ENCODE data around the gene N4BP2L2.

Gene N4BP2L2

DNA sequence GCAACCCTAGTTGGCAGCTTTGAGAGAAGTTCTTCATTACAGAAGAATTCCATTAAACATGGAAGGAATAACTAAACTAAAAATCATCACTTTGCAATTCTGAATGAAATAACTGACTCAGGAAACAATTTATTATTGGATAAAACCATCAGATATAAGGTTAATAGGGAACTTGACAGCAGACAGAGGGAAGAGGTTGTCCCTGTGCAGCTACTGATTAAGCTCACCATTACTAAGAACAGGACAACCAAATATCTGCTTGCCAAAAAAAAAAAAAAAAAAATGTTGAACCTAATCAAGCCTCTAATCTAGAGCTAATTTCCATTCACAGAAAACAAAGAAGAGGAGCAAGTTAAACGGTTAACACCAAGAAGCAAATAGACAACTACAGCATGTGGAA is 12.8 kb downstream of the N4BP2L2 start:
- ATAC-seq = no peak
- TF ChIP-seq ZNF8 (CRISPR knock-in tag; IDR thresholded peaks at IDR 0.05) (no peak), BACH2 (CRISPR knock-in tag; IDR thresholded peaks at IDR 0.05; ENCODE audit: borderline replicate concordance) (no peak), ISL1 (CRISPR knock-in tag; IDR thresholded peaks at IDR 0.05) (no peak), TCF4 (CRISPR knock-in tag; IDR thresholded peaks at IDR 0.05; ENCODE audit: borderline replicate concordance) (no peak), OSR1 (CRISPR knock-in tag; IDR thresholded peaks at IDR 0.05) (no peak), ARNTL (CRISPR knock-in tag; IDR thresholded peaks at IDR 0.05; ENCODE audit: borderline replicate concordance, low read depth) (no peak), ZNF70 (CRISPR knock-in tag; IDR thresholded peaks at IDR 0.05) (no peak), CSDC2 (CRISPR knock-in tag; IDR thresholded peaks at IDR 0.05) (no peak), RARB (CRISPR knock-in tag; IDR thresholded peaks at IDR 0.05) (no peak), ZFP3 (CRISPR knock-in tag; IDR thresholded peaks at IDR 0.05) (no peak), PATZ1 (CRISPR knock-in tag; IDR thresholded peaks at IDR 0.05; ENCODE audit: borderline replicate concordance) (no peak), PPARA (CRISPR knock-in tag; IDR thresholded peaks at IDR 0.05; ENCODE audit: borderline replicate concordance) (no peak)
- TF ChIP-seq, protein P1, sequence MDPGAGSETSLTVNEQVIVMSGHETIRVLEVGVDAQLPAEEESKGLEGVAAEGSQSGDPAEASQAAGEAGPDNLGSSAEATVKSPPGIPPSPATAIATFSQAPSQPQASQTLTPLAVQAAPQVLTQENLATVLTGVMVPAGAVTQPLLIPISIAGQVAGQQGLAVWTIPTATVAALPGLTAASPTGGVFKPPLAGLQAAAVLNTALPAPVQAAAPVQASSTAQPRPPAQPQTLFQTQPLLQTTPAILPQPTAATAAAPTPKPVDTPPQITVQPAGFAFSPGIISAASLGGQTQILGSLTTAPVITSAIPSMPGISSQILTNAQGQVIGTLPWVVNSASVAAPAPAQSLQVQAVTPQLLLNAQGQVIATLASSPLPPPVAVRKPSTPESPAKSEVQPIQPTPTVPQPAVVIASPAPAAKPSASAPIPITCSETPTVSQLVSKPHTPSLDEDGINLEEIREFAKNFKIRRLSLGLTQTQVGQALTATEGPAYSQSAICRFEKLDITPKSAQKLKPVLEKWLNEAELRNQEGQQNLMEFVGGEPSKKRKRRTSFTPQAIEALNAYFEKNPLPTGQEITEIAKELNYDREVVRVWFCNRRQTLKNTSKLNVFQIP (CRISPR knock-in tag; IDR thresholded peaks at IDR 0.05; ENCODE audit: borderline replicate concordance, low read depth) = no peak
- TF ChIP-seq, protein P2, sequence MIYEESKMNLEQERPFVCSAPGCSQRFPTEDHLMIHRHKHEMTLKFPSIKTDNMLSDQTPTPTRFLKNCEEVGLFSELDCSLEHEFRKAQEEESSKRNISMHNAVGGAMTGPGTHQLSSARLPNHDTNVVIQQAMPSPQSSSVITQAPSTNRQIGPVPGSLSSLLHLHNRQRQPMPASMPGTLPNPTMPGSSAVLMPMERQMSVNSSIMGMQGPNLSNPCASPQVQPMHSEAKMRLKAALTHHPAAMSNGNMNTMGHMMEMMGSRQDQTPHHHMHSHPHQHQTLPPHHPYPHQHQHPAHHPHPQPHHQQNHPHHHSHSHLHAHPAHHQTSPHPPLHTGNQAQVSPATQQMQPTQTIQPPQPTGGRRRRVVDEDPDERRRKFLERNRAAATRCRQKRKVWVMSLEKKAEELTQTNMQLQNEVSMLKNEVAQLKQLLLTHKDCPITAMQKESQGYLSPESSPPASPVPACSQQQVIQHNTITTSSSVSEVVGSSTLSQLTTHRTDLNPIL (CRISPR knock-in tag; IDR thresholded peaks at IDR 0.05; ENCODE audit: low read depth) = no peak

- ATAC-seq = no peak
- TF ChIP-seq ZFP30 (CRISPR knock-in tag; IDR thresholded peaks at IDR 0.05) = no peak
- TF ChIP-seq ZFP3 (CRISPR knock-in tag; IDR thresholded peaks at IDR 0.05) = no peak
- TF ChIP-seq OSR1 (CRISPR knock-in tag; IDR thresholded peaks at IDR 0.05) = no peak
- TF ChIP-seq PATZ1 (CRISPR knock-in tag; IDR thresholded peaks at IDR 0.05; ENCODE audit: borderline replicate concordance) = no peak
- TF ChIP-seq, protein P3, sequence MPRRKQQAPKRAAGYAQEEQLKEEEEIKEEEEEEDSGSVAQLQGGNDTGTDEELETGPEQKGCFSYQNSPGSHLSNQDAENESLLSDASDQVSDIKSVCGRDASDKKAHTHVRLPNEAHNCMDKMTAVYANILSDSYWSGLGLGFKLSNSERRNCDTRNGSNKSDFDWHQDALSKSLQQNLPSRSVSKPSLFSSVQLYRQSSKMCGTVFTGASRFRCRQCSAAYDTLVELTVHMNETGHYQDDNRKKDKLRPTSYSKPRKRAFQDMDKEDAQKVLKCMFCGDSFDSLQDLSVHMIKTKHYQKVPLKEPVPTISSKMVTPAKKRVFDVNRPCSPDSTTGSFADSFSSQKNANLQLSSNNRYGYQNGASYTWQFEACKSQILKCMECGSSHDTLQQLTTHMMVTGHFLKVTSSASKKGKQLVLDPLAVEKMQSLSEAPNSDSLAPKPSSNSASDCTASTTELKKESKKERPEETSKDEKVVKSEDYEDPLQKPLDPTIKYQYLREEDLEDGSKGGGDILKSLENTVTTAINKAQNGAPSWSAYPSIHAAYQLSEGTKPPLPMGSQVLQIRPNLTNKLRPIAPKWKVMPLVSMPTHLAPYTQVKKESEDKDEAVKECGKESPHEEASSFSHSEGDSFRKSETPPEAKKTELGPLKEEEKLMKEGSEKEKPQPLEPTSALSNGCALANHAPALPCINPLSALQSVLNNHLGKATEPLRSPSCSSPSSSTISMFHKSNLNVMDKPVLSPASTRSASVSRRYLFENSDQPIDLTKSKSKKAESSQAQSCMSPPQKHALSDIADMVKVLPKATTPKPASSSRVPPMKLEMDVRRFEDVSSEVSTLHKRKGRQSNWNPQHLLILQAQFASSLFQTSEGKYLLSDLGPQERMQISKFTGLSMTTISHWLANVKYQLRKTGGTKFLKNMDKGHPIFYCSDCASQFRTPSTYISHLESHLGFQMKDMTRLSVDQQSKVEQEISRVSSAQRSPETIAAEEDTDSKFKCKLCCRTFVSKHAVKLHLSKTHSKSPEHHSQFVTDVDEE (CRISPR knock-in tag; IDR thresholded peaks at IDR 0.05) = no peak
- no peak for TF ChIP-seq ZC3H10 (CRISPR knock-in tag; IDR thresholded peaks at IDR 0.05)
- no peak for TF ChIP-seq PPARA (CRISPR knock-in tag; IDR thresholded peaks at IDR 0.05; ENCODE audit: borderline replicate concordance)
- TF ChIP-seq RARB (CRISPR knock-in tag; IDR thresholded peaks at IDR 0.05) = no peak
- no peak for TF ChIP-seq ZNF70 (CRISPR knock-in tag; IDR thresholded peaks at IDR 0.05)
- TF ChIP-seq ZNF565 (CRISPR knock-in tag; conservative IDR thresholded peaks at IDR 0.05; ENCODE audit: low read depth) = no peak
- TF ChIP-seq ISL1 (CRISPR knock-in tag; IDR thresholded peaks at IDR 0.05) = no peak
- TF ChIP-seq, protein P1 (CRISPR knock-in tag; IDR thresholded peaks at IDR 0.05; ENCODE audit: borderline replicate concordance, low read depth) = no peak
- TF ChIP-seq TOX (CRISPR knock-in tag; IDR thresholded peaks at IDR 0.05; ENCODE audit: borderline replicate concordance) = no peak
- TF ChIP-seq, protein P4, sequence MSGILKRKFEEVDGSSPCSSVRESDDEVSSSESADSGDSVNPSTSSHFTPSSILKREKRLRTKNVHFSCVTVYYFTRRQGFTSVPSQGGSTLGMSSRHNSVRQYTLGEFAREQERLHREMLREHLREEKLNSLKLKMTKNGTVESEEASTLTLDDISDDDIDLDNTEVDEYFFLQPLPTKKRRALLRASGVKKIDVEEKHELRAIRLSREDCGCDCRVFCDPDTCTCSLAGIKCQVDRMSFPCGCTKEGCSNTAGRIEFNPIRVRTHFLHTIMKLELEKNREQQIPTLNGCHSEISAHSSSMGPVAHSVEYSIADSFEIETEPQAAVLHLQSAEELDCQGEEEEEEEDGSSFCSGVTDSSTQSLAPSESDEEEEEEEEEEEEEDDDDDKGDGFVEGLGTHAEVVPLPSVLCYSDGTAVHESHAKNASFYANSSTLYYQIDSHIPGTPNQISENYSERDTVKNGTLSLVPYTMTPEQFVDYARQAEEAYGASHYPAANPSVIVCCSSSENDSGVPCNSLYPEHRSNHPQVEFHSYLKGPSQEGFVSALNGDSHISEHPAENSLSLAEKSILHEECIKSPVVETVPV (CRISPR knock-in tag; IDR thresholded peaks at IDR 0.05) = no peak
- TF ChIP-seq CSDC2 (CRISPR knock-in tag; IDR thresholded peaks at IDR 0.05) = no peak
- no peak for TF ChIP-seq ESRRG (CRISPR knock-in tag; IDR thresholded peaks at IDR 0.05)
Measured at GRCh38 chr13:32515246-32515645, 23.3 kb downstream of the N4BP2L2 start.
